OCI-LY3 (cell line): ENCODE results near the gene TMEM183A.

ENCODE experiments used
- H2AFZ ChIP-seq: fragments of 200-600, 300-600 bp; shearing (Covaris generic); 2 replicates; pipeline ENCODE4 v1.6.0; 2014; ENCODE audit warnings: antibody characterized with exemption, low read depth, low read length
- H3K27ac ChIP-seq: fragments of 200-600, 300-600 bp; sonication (generic); 2 replicates; pipeline ENCODE4 v1.5.1; 2014; ENCODE audit warnings: mild to moderate bottlenecking, low read length, moderate library complexity, mixed read lengths
- H3K27me3 ChIP-seq: fragments of 200-600, 300-600 bp; sonication (generic); 2 replicates; pipeline ENCODE4 v1.6.1; 2014; ENCODE audit warnings: low read depth, low read length, mixed read lengths
- H3K36me3 ChIP-seq: fragments of 200-600, 300-600 bp; sonication (generic); replicated peaks from 2 replicates; pipeline ENCODE3; 2014; ENCODE audit warnings: low read depth, low read length, mixed read lengths
- H3K4me1 ChIP-seq: fragments of 300-600, 200-600 bp; sonication (generic); 2 replicates; pipeline ENCODE4 v1.6.1; 2014; ENCODE audit warnings: low read length, mixed read lengths
- H3K4me2 ChIP-seq: fragments of 200-600, 300-600 bp; sonication (generic); 2 replicates; pipeline ENCODE4 v1.6.1; 2014; ENCODE audit warnings: low read length, mixed read lengths
- H3K4me3 ChIP-seq: fragments of 300-600, 200-600 bp; sonication (generic); 2 replicates; pipeline ENCODE4 v1.5.1; 2014; ENCODE audit warnings: antibody characterized with exemption, mild to moderate bottlenecking, low read length, moderate library complexity
- H3K79me2 ChIP-seq: fragments of 300-600, 200-600 bp; shearing (Covaris generic); 2 replicates; pipeline ENCODE4 v1.6.1; 2014; ENCODE audit warnings: mild to moderate bottlenecking, low read length, mixed read lengths
- H3K9ac ChIP-seq: fragments of 300-600, 200-600 bp; shearing (Covaris generic); 2 replicates; pipeline ENCODE4 v1.6.0; 2014; ENCODE audit warnings: mild to moderate bottlenecking, low read length, moderate library complexity
- H3K9me3 ChIP-seq: fragments of 200-600, 300-600 bp; shearing (Covaris generic); 2 replicates; pipeline ENCODE4 v1.6.1; 2014; ENCODE audit warnings: low read length, mixed read lengths; ENCODE audit not compliant: insufficient read depth
- H4K20me1 ChIP-seq: fragments of 200-600, 300-600 bp; sonication (generic); 2 replicates; pipeline ENCODE4 v1.6.1; 2016; ENCODE audit warnings: low read length, mixed read lengths; ENCODE audit not compliant: insufficient read depth
- CTCF ChIP-seq: fragments of 200-600, 300-600 bp; sonication (generic); IDR thresholded peaks from 2 replicates; pipeline ENCODE4 v1.5.1; 2014; ENCODE audit warnings: antibody characterized with exemption, low read length, low read depth
- EZH2phosphoT487 ChIP-seq: fragments of 200-600 bp; shearing (Covaris generic); IDR thresholded peaks from 2 replicates; pipeline ENCODE4 v1.6.1; 2018; ENCODE audit warnings: antibody characterized with exemption, mixed run types, low read depth

TMEM183A gene

DNA sequence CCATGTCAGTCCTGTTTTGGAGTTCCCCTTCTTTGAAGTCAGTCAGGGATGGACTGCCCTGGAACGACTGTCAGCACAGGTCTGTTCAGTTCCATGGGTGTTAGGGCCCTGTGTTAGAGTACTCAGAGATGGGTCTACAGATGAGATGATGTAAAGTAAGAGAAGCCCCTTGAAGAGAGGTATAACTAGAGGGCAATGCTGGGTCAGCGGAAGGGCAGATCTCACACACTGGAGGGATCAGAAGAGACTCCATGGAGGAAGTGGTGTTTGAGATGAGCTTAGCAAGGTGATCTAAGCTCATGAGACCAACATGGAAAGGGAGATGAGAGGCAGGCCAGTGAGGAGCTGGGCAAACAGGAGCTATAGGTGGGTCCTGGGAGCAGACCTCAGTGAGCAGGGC is 26.7 kb downstream of the TMEM183A start:
- Histone ChIP-seq H3K36me3 (no peaks in the 10 kb centered on the region), H3K4me3 (no peak overlapping the region), H2AFZ (no peak overlapping the region), H3K4me1 (peaks cover 12% of the 10 kb centered on the region), H3K27me3 (peaks cover 14% of the 10 kb centered on the region), H4K20me1 (no peaks in the 10 kb centered on the region), H3K27ac (no peak overlapping the region), H3K9ac (no peak overlapping the region), H3K9me3 (no peaks in the 10 kb centered on the region), H3K79me2 (no peaks in the 10 kb centered on the region), H3K4me2 (no peak overlapping the region)
- TF ChIP-seq EZH2phosphoT487 = no peak
- no peak for TF ChIP-seq CTCF

GRCh38 chr1:203034422-203035110 is 27.4 kb downstream of the TMEM183A start:
- Histone ChIP-seq H3K4me3 (no peak overlapping the region), H2AFZ (no peak overlapping the region), H3K79me2 (no peaks in the 10 kb centered on the region), H3K9ac (no peak overlapping the region), H3K27ac (no peak overlapping the region), H4K20me1 (no peaks in the 10 kb centered on the region), H3K4me1 (peaks cover 12% of the 10 kb centered on the region), H3K36me3 (no peaks in the 10 kb centered on the region), H3K4me2 (no peak overlapping the region), H3K9me3 (no peaks in the 10 kb centered on the region), H3K27me3 (peaks cover 14% of the 10 kb centered on the region)
- TF ChIP-seq CTCF (no peak), EZH2phosphoT487 (no peak)

DNA sequence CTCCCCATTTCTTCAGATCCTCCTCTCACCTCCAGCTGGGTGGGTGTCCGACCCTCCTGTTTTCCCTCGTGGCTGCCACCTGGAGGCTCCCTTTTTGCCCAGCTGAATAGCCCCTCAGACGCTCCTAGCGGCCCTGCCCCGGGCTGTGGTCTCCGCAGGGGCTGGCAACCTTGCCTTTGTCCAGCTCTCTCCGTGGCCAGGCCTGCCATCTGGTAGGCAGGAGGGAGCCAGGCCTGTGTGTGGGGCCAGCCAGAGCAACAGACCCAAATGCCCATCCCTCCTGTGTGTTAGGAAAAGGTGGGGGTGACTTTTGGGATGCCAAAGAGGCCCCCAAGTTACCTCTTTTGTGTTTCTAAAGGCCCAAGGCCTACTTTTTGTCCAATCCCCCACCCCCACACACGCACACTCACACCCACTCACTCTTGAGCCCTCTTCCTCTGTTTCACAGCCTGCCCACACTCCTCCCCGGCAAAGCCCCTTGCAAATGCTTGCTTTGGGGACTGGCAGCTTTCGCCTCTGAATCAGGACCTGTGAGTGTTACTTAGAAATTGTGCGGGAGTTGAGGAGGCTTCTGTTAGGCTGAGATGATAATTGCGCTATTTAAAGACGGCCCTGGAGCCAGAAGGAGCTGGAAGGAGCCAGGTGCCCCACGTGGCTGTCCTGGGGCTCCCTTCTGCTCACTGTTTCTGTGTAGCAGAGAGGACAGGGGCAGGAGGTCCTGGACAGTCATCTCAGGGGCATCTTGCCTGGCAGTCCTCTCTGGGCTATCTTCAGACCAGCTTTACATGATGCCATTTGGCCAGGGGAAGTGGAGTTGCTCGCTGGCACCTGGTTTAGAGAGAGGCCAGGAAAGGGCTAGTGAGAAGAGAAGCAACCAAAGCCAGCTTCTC is 28.2 kb downstream of the TMEM183A start:
- H3K4me3 ChIP-seq = no peak overlapping the region
- H4K20me1 ChIP-seq = no peaks in the 10 kb centered on the region
- no peaks in the 10 kb centered on the region for H3K36me3 ChIP-seq
- no peak overlapping the region for H3K4me2 ChIP-seq
- peaks cover 14% of the 10 kb centered on the region for H3K27me3 ChIP-seq
- no peak overlapping the region for H3K9ac ChIP-seq
- H2AFZ ChIP-seq = no peak overlapping the region
- no peaks in the 10 kb centered on the region for H3K9me3 ChIP-seq
- no peak overlapping the region for H3K27ac ChIP-seq
- H3K4me1 ChIP-seq = peaks cover 12% of the 10 kb centered on the region
- H3K79me2 ChIP-seq = no peaks in the 10 kb centered on the region
- TF ChIP-seq CTCF (no peak), EZH2phosphoT487 (no peak)

DNA sequence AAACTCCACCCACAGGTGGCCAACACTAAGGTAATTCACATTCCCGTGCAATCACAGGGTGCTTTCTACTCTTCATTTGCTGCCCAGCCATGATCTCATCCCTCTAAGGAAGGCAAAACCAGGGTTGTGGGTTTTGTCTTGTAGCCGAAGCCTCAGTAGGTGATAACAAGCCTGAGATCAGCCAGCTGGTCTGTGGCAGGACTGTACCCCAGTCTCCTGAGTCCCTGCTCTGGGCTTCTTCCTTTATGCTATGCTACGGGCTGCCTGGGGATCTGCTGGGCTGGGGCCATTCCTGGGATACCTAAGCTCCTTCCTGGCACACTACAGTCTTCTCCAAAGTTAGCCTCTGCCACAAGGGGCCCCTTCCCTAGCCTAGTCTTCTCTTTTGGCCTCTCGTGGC is 29.0 kb downstream of the TMEM183A start:
- H4K20me1 ChIP-seq = no peaks in the 10 kb centered on the region
- no peak overlapping the region for H3K9ac ChIP-seq

More for the DNA sequence above, 29.0 kb downstream of the TMEM183A start:
- Histone ChIP-seq H2AFZ (no peak overlapping the region), H3K79me2 (no peaks in the 10 kb centered on the region), H3K4me1 (peaks cover 12% of the 10 kb centered on the region), H3K27me3 (peaks cover 14% of the 10 kb centered on the region), H3K9me3 (no peaks in the 10 kb centered on the region), H3K27ac (no peak overlapping the region), H3K4me3 (no peak overlapping the region), H3K36me3 (no peaks in the 10 kb centered on the region), H3K4me2 (no peak overlapping the region)
- no peak for TF ChIP-seq CTCF
- TF ChIP-seq EZH2phosphoT487 = no peak
